A673 (cell line): ENCODE measurements around the gene FSCN2.

Source experiments
- CTCF ChIP-seq: fragments of 300-800, 200-600 bp; sonication (generic); conservative IDR thresholded peaks from 2 replicates; pipeline ENCODE4 v1.5.1; 2017; ENCODE audit warnings: low read depth, mild to moderate bottlenecking, antibody characterized with exemption, low read length, moderate library complexity, mixed read lengths
- EZH2 ChIP-seq: fragments of 200-600 bp; sonication (generic); IDR thresholded peaks from 2 replicates; pipeline ENCODE4 v1.6.1; 2017; ENCODE audit warnings: borderline replicate concordance, low read depth, mild to moderate bottlenecking, mixed read lengths, antibody characterized with exemption, low read length; ENCODE audit not compliant: poor library complexity, severe bottlenecking

DNA sequence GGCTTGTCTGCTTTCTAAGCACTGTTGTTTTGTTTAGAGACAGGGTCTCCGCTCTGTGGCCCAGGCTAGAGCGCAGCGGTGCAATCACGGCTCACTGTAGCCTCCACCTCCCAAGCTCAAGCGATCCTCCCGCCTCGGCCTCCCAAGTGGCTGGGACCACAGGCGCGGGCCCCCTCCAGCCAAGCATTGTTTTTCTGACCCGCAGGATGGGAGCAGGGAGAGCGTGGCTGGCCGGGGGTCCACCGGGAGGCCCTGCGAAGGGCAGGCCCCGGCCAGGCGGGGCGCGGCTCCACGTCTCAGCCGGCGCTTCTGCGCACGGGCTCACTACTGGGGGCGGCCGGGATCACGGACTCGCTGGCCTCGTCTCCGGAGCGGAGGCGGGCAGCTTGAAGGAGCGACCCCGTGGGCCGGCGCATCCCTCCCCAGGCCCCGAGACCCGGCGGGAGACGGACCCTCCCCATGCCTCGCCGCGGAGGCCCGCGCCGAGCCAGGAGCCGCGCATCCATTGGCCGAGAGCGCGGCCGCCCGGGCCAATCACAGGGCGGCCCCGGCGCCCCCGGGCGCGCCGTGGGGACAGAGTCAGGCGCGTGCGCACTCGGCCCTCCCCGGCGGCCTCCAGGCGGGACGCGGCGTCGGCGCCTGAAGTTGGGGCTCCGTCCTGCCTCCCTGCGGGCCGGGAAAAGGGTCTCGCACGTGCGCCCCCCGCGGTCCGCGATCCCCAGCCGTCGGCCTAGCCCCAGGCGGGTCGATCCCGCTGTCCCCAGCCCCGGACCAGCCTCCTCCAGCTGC is 40.5 kb upstream of the FSCN2 start:
- TF ChIP-seq EZH2 = no peak
- TF ChIP-seq CTCF = no peak
